GM20000 (cell line): ENCODE data around the gene FAM9B.

Source experiments
- DNase-seq: peaks from one replicate; pipeline ENCODE4 v3.0.0; 2012; ENCODE audit warnings: low spot score
- CTCF ChIP-seq: IDR thresholded peaks from 2 replicates; pipeline ENCODE4 v1.5.1; 2012; ENCODE audit warnings: mild to moderate bottlenecking, control low read depth; ENCODE audit errors: extremely low read depth, missing control alignments

Gene FAM9B

GRCh38 chrX:9033989-9034388, at the start of gene FAM9B:
FAM9B (minus strand) TSS chrX:9034127; CDS start chrX:9032986, 1,141 bp downstream.
- no peak for DNase-seq
- no peak for TF ChIP-seq CTCF

- no peak for TF ChIP-seq CTCF
Observed at GRCh38 chrX:9081271-9081670, 47.3 kb upstream of the FAM9B start.

GRCh38 chrX:9074326-9074725, 40.4 kb upstream of the FAM9B start:
- no peak for DNase-seq
- no peak for TF ChIP-seq CTCF

More at GRCh38 chrX:9081271-9081670, 47.3 kb upstream of the FAM9B start:
- DNase-seq = no peak

GRCh38 chrX:9072281-9072680, 38.4 kb upstream of the FAM9B start:
- no peak for TF ChIP-seq CTCF
- DNase-seq = no peak

- DNase-seq = no peak
- TF ChIP-seq CTCF = no peak
Observed at GRCh38 chrX:9071031-9071650, 37.2 kb upstream of the FAM9B start.

GRCh38 chrX:9069573-9069972, 35.6 kb upstream of the FAM9B start:
- no peak for TF ChIP-seq CTCF
- DNase-seq = no peak

GRCh38 chrX:9064694-9065093, 30.8 kb upstream of the FAM9B start:
- TF ChIP-seq CTCF = no peak

More at GRCh38 chrX:9064694-9065093, 30.8 kb upstream of the FAM9B start:
- DNase-seq = no peak
